CD4-positive, alpha-beta T cell treated with Interferon alpha-2 for 1 hour (primary cell): Measurements from ENCODE around the gene IFNG.

ENCODE experiments used
- DNase-seq, 2 donors: peaks; one replicate each; pipeline ENCODE4 v3.0.0-alpha.2; 2020 to 2022

The IFNG gene

GRCh38 chr12:68163560-68164081 is 4.1 kb upstream of the IFNG start:
- DNase-seq = peak in 1 of 2 donors; percentile 39

- DNase-seq = no peak
These were observed 2.8 kb upstream of the IFNG start for GRCh38 chr12:68162374-68162773.

- peak; percentile 14 to 75 for DNase-seq
These were observed 1.1 kb downstream of the IFNG start for GRCh38 chr12:68158432-68158831.

GRCh38 chr12:68157380-68157779 is 2.2 kb downstream of the IFNG start:
- DNase-seq = no peak

GRCh38 chr12:68156636-68157035 is 2.9 kb downstream of the IFNG start:
- DNase-seq = no peak

GRCh38 chr12:68154779-68155178 is 4.8 kb downstream of the IFNG start:
- no peak for DNase-seq

GRCh38 chr12:68148261-68148951 is 11.1 kb downstream of the IFNG start:
- no peak for DNase-seq

GRCh38 chr12:68140556-68140955 is 19.0 kb downstream of the IFNG start:
- no peak for DNase-seq

- DNase-seq = no peak
These were observed 19.6 kb downstream of the IFNG start for GRCh38 chr12:68139941-68140340.

- no peak for DNase-seq
These were observed 20.5 kb downstream of the IFNG start for GRCh38 chr12:68139001-68139400.

GRCh38 chr12:68138480-68138879 is 21.1 kb downstream of the IFNG start:
- no peak for DNase-seq

- DNase-seq = peak in 1 of 2 donors; percentile 33
These were observed 22.2 kb downstream of the IFNG start for GRCh38 chr12:68137335-68137830.

- no peak for DNase-seq
These were observed 24.0 kb downstream of the IFNG start for GRCh38 chr12:68135520-68135919.

GRCh38 chr12:68131867-68132414 is 27.6 kb downstream of the IFNG start:
- DNase-seq = no peak

GRCh38 chr12:68129979-68130378 is 29.6 kb downstream of the IFNG start:
- DNase-seq = no peak

GRCh38 chr12:68122236-68122920 is 37.2 kb downstream of the IFNG start:
- DNase-seq = no peak

GRCh38 chr12:68121143-68121542 is 38.4 kb downstream of the IFNG start:
- no peak for DNase-seq

- peak; percentile 22 to 50 for DNase-seq
These were observed 39.8 kb downstream of the IFNG start for GRCh38 chr12:68119724-68120211.

GRCh38 chr12:68119250-68119649 is 40.3 kb downstream of the IFNG start:
- DNase-seq = no peak

GRCh38 chr12:68118096-68118755 is 41.3 kb downstream of the IFNG start:
- peak in 1 of 2 donors; percentile 13 for DNase-seq

- DNase-seq = no peak
These were observed 41.9 kb downstream of the IFNG start for GRCh38 chr12:68117661-68118060.

GRCh38 chr12:68115281-68115680 is 44.3 kb downstream of the IFNG start:
- DNase-seq = no peak

- no peak for DNase-seq
These were observed 44.9 kb downstream of the IFNG start for GRCh38 chr12:68114606-68115005.
